C4-2B (cell line): Measurements from ENCODE around the gene CASP10.

Source experiments
- ZFX ChIP-seq: fragments of 450-650 bp; IDR thresholded peaks from 2 replicates; pipeline ENCODE4 v1.6.1; 2017
- TF ChIP-seq, protein P1 (sequence below): fragments of 450-650 bp; conservative IDR thresholded peaks from 2 replicates; pipeline ENCODE4 v1.5.1; 2017; ENCODE audit warnings: mild to moderate bottlenecking

DNA sequence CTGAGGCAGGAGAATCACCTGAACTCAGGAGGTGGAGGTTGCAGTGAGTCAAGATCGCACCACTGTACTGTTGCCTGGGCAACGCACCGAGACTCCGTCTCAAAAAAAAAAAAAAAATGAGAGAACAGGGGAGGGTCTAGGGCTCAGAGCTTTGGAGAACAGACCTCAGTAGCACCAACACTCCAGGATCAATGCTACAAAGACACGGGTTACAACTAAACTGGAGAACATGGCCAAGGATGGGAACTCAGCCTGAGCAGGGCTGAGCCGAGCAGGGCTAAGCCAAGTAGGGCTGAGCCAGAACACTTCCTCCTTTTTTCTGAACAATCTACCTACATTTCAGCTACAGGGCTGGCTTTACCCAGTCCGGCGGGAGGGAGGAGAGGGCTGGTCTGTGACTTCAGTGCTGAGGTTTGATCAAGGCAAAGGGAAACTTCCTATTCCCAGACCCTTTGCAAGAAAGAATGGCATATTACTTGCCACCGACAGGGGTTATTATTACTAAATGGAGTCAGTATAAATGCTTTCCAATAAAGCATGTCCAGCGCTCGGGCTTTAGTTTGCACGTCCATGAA is 74.5 kb downstream of the CASP10 start:
- no peak for TF ChIP-seq ZFX
- TF ChIP-seq, protein P1, sequence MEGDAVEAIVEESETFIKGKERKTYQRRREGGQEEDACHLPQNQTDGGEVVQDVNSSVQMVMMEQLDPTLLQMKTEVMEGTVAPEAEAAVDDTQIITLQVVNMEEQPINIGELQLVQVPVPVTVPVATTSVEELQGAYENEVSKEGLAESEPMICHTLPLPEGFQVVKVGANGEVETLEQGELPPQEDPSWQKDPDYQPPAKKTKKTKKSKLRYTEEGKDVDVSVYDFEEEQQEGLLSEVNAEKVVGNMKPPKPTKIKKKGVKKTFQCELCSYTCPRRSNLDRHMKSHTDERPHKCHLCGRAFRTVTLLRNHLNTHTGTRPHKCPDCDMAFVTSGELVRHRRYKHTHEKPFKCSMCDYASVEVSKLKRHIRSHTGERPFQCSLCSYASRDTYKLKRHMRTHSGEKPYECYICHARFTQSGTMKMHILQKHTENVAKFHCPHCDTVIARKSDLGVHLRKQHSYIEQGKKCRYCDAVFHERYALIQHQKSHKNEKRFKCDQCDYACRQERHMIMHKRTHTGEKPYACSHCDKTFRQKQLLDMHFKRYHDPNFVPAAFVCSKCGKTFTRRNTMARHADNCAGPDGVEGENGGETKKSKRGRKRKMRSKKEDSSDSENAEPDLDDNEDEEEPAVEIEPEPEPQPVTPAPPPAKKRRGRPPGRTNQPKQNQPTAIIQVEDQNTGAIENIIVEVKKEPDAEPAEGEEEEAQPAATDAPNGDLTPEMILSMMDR: no peak
